ENCODE results near the gene CRTC1.
A peak's percentile ranks its signal among the peaks of the same experiment; 100 is the strongest.
"Not testable (repeated sequence)": the region's sequence is repeated elsewhere in the genome, so short reads cannot be mapped to it uniquely, and the experiment has no call there.

Gene CRTC1

GRCh38 chr19:18809149-18809868 lies 125.8 kb downstream of the CRTC1 start:
- no peak for DNase-seq

GRCh38 chr19:18811638-18812037 lies 128.2 kb downstream of the CRTC1 start:
- DNase-seq: not testable (repeated sequence)

GRCh38 chr19:18814063-18814462 lies 130.6 kb downstream of the CRTC1 start:
- no peak for DNase-seq

DNA sequence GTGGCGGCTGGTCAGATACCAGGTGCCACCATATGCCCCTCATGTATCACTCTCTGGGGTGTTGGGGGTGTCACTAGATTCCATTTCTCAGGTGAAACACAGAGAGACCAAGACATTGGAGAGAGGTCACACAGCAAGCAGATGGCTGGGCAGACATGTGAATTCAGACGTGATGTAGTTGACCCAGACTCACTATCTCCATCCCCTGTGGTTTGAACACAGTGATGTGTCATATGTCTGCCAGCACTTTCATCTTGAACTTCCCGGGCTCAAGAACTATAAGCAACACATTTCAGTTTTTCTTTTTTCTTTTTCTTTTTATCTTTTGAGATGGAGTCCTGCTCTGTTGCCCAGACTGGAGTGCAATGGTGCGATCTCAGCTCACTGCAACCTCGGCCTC lies 132.2 kb downstream of the CRTC1 start:
- DNase-seq: no peak

GRCh38 chr19:18816645-18817044 lies 133.2 kb downstream of the CRTC1 start:
- DNase-seq: not testable (repeated sequence)

DNA sequence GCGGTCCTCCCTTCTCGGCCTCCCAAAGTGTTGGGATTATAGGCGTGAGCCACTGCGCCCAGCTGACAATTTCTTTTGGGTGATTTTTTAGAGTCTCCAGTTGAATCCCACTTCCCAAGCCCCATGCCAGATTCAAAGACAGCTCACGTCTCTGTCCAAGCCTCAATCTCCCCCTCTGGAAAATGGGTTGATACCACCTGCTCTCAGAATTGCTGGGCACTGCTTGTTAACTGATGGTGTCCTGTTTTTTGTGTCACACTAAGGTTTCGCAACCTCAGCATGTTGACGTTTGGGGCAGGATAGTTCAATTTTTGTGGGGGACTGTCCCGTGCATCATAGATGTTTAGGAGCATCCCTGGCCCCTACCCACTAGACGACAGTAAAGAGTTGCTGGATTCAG lies 134.1 kb downstream of the CRTC1 start:
- no peak for DNase-seq

DNA sequence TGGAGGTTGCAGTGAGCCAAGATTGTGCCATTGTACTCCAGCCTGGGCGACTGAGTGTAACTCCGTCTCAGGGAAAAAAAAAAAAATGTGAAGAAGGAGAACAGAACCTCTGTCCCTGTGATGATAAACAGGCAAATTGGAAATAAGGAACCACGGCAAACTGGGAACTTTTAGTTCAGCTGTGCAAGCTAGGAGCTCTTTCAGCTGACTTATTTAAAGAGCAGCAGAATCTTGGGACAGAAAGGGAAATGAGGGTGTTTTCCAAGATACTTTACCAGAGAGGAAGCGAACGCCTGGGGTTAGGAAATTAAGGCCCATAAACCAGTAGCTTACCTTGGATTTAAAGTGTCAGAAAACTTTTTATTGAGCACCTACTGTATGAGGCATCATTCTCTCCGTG lies 145.3 kb downstream of the CRTC1 start:
- no peak for DNase-seq

- no peak for DNase-seq
Observed at GRCh38 chr19:18830488-18830887, 147.0 kb downstream of the CRTC1 start.

DNA sequence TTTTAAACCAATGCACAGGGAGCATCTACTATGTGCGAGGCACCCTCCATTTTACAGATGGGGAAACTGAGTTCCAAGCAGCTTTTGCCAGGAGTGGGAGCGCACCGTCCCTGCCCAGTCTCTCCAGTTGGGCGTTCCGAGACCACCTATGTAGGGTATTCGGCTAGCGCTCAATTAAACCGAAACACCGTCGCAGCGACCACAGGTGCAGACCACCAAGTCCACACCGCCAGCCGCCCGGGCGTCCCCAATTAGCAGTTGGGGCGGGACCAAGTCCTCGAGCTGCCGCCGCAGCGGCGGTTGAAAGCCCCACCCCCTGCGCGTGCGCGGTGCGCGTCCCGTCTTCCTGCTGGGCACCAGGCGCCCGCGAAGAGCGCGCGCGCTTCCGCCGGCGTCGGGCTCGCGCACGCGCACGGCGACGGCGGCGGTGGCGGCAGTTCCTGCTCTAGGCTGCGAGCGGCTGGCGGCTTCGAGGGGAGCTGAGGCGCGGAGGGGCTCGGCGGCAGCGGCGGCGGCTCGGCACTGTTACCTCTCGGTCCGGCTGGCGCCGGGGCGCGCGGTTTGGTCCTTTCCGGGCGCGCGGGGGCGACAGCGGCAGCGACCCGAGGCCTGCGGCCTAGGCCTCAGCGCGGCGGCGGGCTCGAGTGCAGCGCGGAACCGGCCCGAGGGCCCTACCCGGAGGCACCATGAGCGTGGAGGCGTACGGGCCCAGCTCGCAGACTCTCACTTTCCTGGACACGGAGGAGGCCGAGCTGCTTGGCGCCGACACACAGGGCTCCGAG lies 148.2 kb downstream of the CRTC1 start, which contains the start of gene UPF1:
UPF1 (plus strand) TSS at position 436 of the 782 bp plus-strand sequence; CDS start at position 687, 251 bp downstream.
- DNase-seq: peak; percentile 97

Data from activated naive CD4-positive, alpha-beta T cell treated with Interleukin-2 at 50 U/mL for 16 hours (primary cell).